Tibial nerve (tissue), 3 donors: ENCODE results near the gene NUDT22.

Experiments
- CTCF ChIP-seq, 5 experiments: fragments of 200-600 bp in 3 of 5; fragments of 450-650 bp in 2 of 5; sonication (generic) in 3 of 5; IDR thresholded peaks; one replicate each; pipeline ENCODE4 v1.5.1; 2016 to 2019; ENCODE audit warnings: antibody characterized with exemption in 5 of 5, mild to moderate bottlenecking in 3 of 5, moderate library complexity in 2 of 5
- POLR2A ChIP-seq, 2 donors: fragments of 450-650 bp; IDR thresholded peaks; one replicate each; pipeline ENCODE4 v1.6.1; 2017; ENCODE audit warnings: antibody characterized with exemption in 2 of 2, mild to moderate bottlenecking in 2 of 2, moderate library complexity in 2 of 2

- no peak for TF ChIP-seq POLR2A (IDR thresholded peaks at IDR 0.05)
- no peak for TF ChIP-seq CTCF (IDR thresholded peaks at IDR 0.05)
These were observed 7.3 kb upstream of the NUDT22 start for GRCh38 chr11:64218628-64219353.
